GM12892 (cell line): ENCODE measurements around the gene USP8.

ENCODE experiments used
- POLR2A ChIP-seq: IDR thresholded peaks from 2 replicates; pipeline ENCODE4 v1.6.1; 2011; ENCODE audit warnings: low read depth, low read length, control low read depth
- POLR2AphosphoS5 ChIP-seq: IDR thresholded peaks from 2 replicates; pipeline ENCODE4 v1.6.1; 2011; ENCODE audit warnings: low read depth, low read length, control low read depth
- TAF1 ChIP-seq: IDR thresholded peaks from 2 replicates; pipeline ENCODE4 v1.6.1; 2011; ENCODE audit warnings: low read depth, mild to moderate bottlenecking, control low read depth, low read length, borderline replicate concordance

GRCh38 chr15:50416890-50417289 is 7.3 kb upstream of the USP8 start:
- TF ChIP-seq TAF1: no peak
- TF ChIP-seq POLR2A: no peak
- no peak for TF ChIP-seq POLR2AphosphoS5
